Measurements from ENCODE around the gene SESN1.

SESN1 gene

GRCh38 chr6:109081026-109081425, 13.6 kb downstream of the SESN1 start:
- no peaks in the 10 kb centered on the region for H4K20me1 ChIP-seq (ENCODE audit: insufficient read depth, low read length)
- no peak for TF ChIP-seq EZH2phosphoT487 (IDR thresholded peaks at IDR 0.05; ENCODE audit: low read length)
- TF ChIP-seq EZH2 (optimal IDR thresholded peaks at IDR 0.05; ENCODE audit: low read depth, low read length): no peak
- no peak for TF ChIP-seq CTCF (IDR thresholded peaks at IDR 0.05; ENCODE audit: low read length)
- no peak for DNase-seq

GRCh38 chr6:109079981-109080380, 14.7 kb downstream of the SESN1 start:
- Histone ChIP-seq H3K9me3 (replicated peaks; ENCODE audit: insufficient read depth, low read length) (no peaks in the 10 kb centered on the region), H3K4me3 (ENCODE audit: low read length) (no peak overlapping the region), H3K27me3 (replicated peaks; ENCODE audit: insufficient read depth, low read length) (no peaks in the 10 kb centered on the region), H3K79me2 (ENCODE audit: low read length) (peaks cover 92% of the 10 kb centered on the region), H3K27ac (ENCODE audit: low read length) (no peak overlapping the region), H2AFZ (ENCODE audit: low read length) (no peak overlapping the region), H3K9me2 (replicated peaks; ENCODE audit: insufficient read depth, low read length) (no peaks in the 10 kb centered on the region), H3K36me3 (replicated peaks; ENCODE audit: insufficient read depth, low read length) (no peaks in the 10 kb centered on the region), H3K9ac (ENCODE audit: low read length) (no peak overlapping the region), H3F3A (ENCODE audit: insufficient read depth, low read length) (peaks cover 8% of the 10 kb centered on the region), H4K20me1 (ENCODE audit: insufficient read depth, low read length) (no peaks in the 10 kb centered on the region), H3K4me2 (ENCODE audit: low read depth, low read length) (no peak overlapping the region), H3K4me1 (ENCODE audit: low read length) (peaks cover 29% of the 10 kb centered on the region)
- no peak for TF ChIP-seq EZH2 (optimal IDR thresholded peaks at IDR 0.05; ENCODE audit: low read depth, low read length)
- TF ChIP-seq CTCF (IDR thresholded peaks at IDR 0.05; ENCODE audit: low read length): no peak
- no peak for TF ChIP-seq EZH2phosphoT487 (IDR thresholded peaks at IDR 0.05; ENCODE audit: low read length)
- DNase-seq: no peak

More at GRCh38 chr6:109081026-109081425, 13.6 kb downstream of the SESN1 start:
- Histone ChIP-seq H3F3A (ENCODE audit: insufficient read depth, low read length) (peaks cover 8% of the 10 kb centered on the region), H3K9me3 (replicated peaks; ENCODE audit: insufficient read depth, low read length) (no peaks in the 10 kb centered on the region), H3K79me2 (ENCODE audit: low read length) (peaks cover 93% of the 10 kb centered on the region), H3K9ac (ENCODE audit: low read length) (no peak overlapping the region), H3K4me2 (ENCODE audit: low read depth, low read length) (no peak overlapping the region), H3K27me3 (replicated peaks; ENCODE audit: insufficient read depth, low read length) (no peaks in the 10 kb centered on the region), H2AFZ (ENCODE audit: low read length) (no peak overlapping the region), H3K4me1 (ENCODE audit: low read length) (peaks cover 29% of the 10 kb centered on the region), H3K9me2 (replicated peaks; ENCODE audit: insufficient read depth, low read length) (no peaks in the 10 kb centered on the region), H3K27ac (ENCODE audit: low read length) (no peak overlapping the region), H3K36me3 (replicated peaks; ENCODE audit: insufficient read depth, low read length) (no peaks in the 10 kb centered on the region), H3K4me3 (ENCODE audit: low read length) (no peak overlapping the region)

GRCh38 chr6:109076377-109076776, 18.3 kb downstream of the SESN1 start:
- Histone ChIP-seq H3K4me3 (ENCODE audit: low read length) (no peak overlapping the region), H3K27ac (ENCODE audit: low read length) (no peak overlapping the region), H2AFZ (ENCODE audit: low read length) (no peak overlapping the region), H3K4me2 (ENCODE audit: low read depth, low read length) (no peak overlapping the region), H3K9me3 (replicated peaks; ENCODE audit: insufficient read depth, low read length) (no peaks in the 10 kb centered on the region), H3K9ac (ENCODE audit: low read length) (no peak overlapping the region), H3K27me3 (replicated peaks; ENCODE audit: insufficient read depth, low read length) (no peaks in the 10 kb centered on the region), H3K36me3 (replicated peaks; ENCODE audit: insufficient read depth, low read length) (no peaks in the 10 kb centered on the region), H4K20me1 (ENCODE audit: insufficient read depth, low read length) (no peaks in the 10 kb centered on the region), H3K4me1 (ENCODE audit: low read length) (peaks cover 25% of the 10 kb centered on the region), H3F3A (ENCODE audit: insufficient read depth, low read length) (no peaks in the 10 kb centered on the region), H3K9me2 (replicated peaks; ENCODE audit: insufficient read depth, low read length) (no peaks in the 10 kb centered on the region), H3K79me2 (ENCODE audit: low read length) (peaks cover 94% of the 10 kb centered on the region)
- TF ChIP-seq EZH2phosphoT487 (IDR thresholded peaks at IDR 0.05; ENCODE audit: low read length) (no peak), EZH2 (optimal IDR thresholded peaks at IDR 0.05; ENCODE audit: low read depth, low read length) (no peak), CTCF (IDR thresholded peaks at IDR 0.05; ENCODE audit: low read length) (no peak)
- no peak for DNase-seq
